Thoracic aorta (tissue), 2 donors: ENCODE results near the gene ABCG2. TPM values are rescaled to one million over a fixed set of nuclear protein-coding genes. Genes with fewer than 3 reads are reported as not detected.

ENCODE experiments used
- ATAC-seq: fragments of 150-250 bp; one replicate; pipeline ENCODE4 v1.8.0; 2017; ENCODE audit warnings: low read depth; ENCODE audit not compliant: insufficient number of reproducible peaks, low FRiP score
- DNase-seq: peaks from one replicate; pipeline ENCODE4 v3.0.0-alpha.2; 2020; ENCODE audit warnings: low spot score
- H3K27ac ChIP-seq, 2 donors: fragments of 200-600 bp; sonication (generic); 1 replicate in 1 of 2; 2 replicates in 1 of 2; pipeline ENCODE4 v1.5.1; 2016; ENCODE audit warnings: mild to moderate bottlenecking in 2 of 2, moderate library complexity in 2 of 2
- H3K27me3 ChIP-seq: fragments of 200-600 bp; sonication (generic); replicated peaks from 2 replicates; pipeline ENCODE4 v1.6.0; 2016; ENCODE audit warnings: mild to moderate bottlenecking; ENCODE audit not compliant: insufficient read depth
- H3K36me3 ChIP-seq: fragments of 200-600 bp; sonication (generic); one replicate; pipeline ENCODE4 v1.5.1; 2016
- H3K4me1 ChIP-seq, 2 donors: fragments of 200-600 bp; sonication (generic); 1 replicate in 1 of 2; 2 replicates in 1 of 2; pipeline versions ENCODE4 v1.5.1 to v1.6.0; 2016; ENCODE audit warnings: low read depth in 2 of 2, mild to moderate bottlenecking in 1 of 2; ENCODE audit not compliant: control insufficient read depth in 1 of 2
- H3K4me3 ChIP-seq: fragments of 200-600 bp; sonication (generic); 2 replicates; pipeline ENCODE4 v1.5.1; 2016; ENCODE audit warnings: mild to moderate bottlenecking
- H3K9me3 ChIP-seq: fragments of 200-600 bp; sonication (generic); 2 replicates; pipeline ENCODE4 v1.5.1; 2016
- total RNA-seq, 2 donors: library from RNA; depleted of rRNA; stranded (reverse); fragments of >200 nt; gene quantifications; one replicate each; pipeline versions ENCODE4 v1.1.0 to v1.2.3, GENCODE V29; 2016
- TF ChIP-seq, protein P1 (sequence below): fragments of 200-600 bp; sonication (generic); IDR thresholded peaks from one replicate; pipeline ENCODE4 v1.5.1; 2019; ENCODE audit warnings: antibody characterized with exemption

ABCG2 gene
- total RNA-seq, 2 donors from 2014 or later, result 2.4 to 7.3 TPM

DNA sequence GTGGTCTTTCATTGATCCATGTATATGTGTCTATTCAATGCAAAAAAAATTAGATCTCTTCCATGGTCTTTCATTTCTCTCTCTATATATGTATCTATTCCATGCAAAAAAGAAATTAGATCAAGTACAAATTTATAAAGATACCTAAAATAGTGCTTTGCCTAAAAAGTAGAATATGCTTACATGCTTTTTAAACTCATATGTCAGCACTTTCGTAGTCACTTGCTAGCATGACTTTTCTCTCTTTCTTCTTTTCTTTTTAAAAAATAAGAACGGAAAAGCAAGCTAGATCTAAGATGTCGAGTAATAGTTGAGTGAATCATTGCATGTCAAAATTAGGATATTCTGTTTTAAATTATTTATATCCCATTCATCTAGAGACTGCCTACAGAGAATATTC, 100.1 kb downstream of the ABCG2 start:
- TF ChIP-seq, protein P1, sequence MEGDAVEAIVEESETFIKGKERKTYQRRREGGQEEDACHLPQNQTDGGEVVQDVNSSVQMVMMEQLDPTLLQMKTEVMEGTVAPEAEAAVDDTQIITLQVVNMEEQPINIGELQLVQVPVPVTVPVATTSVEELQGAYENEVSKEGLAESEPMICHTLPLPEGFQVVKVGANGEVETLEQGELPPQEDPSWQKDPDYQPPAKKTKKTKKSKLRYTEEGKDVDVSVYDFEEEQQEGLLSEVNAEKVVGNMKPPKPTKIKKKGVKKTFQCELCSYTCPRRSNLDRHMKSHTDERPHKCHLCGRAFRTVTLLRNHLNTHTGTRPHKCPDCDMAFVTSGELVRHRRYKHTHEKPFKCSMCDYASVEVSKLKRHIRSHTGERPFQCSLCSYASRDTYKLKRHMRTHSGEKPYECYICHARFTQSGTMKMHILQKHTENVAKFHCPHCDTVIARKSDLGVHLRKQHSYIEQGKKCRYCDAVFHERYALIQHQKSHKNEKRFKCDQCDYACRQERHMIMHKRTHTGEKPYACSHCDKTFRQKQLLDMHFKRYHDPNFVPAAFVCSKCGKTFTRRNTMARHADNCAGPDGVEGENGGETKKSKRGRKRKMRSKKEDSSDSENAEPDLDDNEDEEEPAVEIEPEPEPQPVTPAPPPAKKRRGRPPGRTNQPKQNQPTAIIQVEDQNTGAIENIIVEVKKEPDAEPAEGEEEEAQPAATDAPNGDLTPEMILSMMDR, result no peak
- no peaks in the 10 kb centered on the region for H3K27me3 ChIP-seq
- H3K4me1 ChIP-seq, result no peaks in the 10 kb centered on the region
- peaks cover 42% of the 10 kb centered on the region for H3K36me3 ChIP-seq
- no peak overlapping the region for H3K4me3 ChIP-seq
- no peak for ATAC-seq
- DNase-seq, result no peak
- no peak overlapping the region for H3K27ac ChIP-seq
- H3K9me3 ChIP-seq, result no peaks in the 10 kb centered on the region

DNA sequence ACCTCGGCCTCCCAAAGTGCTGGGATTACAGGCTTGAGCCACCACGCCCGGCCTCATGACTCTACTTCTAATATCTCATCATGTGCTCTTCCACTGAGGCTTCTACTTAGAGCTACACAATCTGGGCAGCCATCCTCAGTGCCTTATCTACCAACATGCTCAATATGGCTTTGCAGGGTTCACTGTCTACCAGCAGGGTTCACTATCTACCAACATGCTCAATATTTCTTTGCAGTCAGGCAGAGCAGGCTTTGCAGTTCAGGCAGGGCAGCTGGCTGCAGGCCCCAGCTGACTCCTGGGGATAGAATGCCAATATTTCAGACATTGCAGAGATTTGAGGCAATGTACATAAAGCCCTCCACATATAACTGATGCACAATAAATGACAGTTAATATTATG, 103.5 kb downstream of the ABCG2 start:
- DNase-seq (no peak), ATAC-seq (no peak)
- Histone ChIP-seq H3K27me3 (no peaks in the 10 kb centered on the region), H3K9me3 (no peaks in the 10 kb centered on the region), H3K4me3 (no peak overlapping the region), H3K27ac (no peak overlapping the region), H3K36me3 (peaks cover 70% of the 10 kb centered on the region), H3K4me1 (no peaks in the 10 kb centered on the region)
- TF ChIP-seq, protein P1, result peak; percentile 37

DNA sequence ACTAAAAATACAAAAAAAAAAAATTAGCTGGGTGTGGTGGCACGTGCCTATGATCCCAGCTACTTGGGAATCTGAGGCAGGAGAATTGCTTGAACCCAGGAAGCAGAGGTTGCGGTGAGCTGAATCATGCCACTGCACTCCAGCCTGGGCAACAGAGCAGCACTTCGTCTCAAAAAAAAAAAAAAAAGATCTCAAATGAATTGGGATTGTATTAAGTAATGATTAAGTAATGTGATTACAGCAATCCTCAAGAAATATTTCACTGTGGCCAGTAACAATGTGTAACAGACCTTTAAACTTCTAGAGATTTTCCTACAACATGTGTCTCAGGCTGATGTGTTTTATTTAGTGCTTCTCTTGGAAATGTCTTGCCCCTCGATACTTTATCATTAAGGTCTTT, 104.2 kb downstream of the ABCG2 start:
- H3K27ac ChIP-seq, result no peak overlapping the region
- no peak overlapping the region for H3K4me3 ChIP-seq
- ATAC-seq (no peak), DNase-seq (no peak)
- TF ChIP-seq, protein P1, result no peak
- H3K27me3 ChIP-seq, result no peaks in the 10 kb centered on the region
- H3K4me1 ChIP-seq, result no peaks in the 10 kb centered on the region
- H3K9me3 ChIP-seq, result no peaks in the 10 kb centered on the region
- peaks cover 68% of the 10 kb centered on the region for H3K36me3 ChIP-seq

DNA sequence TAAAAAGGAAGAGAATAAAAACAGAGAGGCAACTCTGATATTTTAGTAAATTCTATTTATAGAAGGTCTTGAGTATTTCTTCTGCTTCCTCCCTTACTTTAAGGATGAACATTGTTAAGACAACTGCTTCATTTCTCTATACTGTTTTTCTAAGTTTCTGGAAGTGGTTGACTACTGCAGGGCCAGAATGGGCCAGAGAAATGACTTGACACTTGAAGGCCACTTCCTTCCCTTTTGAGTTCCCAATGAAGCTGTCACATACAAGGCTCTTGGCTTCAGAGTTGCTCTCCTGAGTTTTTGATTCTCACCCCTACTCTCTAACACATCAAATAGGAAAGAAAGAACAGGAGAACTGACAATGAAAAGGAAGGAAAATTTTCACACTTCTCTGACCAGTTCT, 113.4 kb downstream of the ABCG2 start:
- Histone ChIP-seq H3K27ac (no peak overlapping the region), H3K36me3 (peaks cover 86% of the 10 kb centered on the region), H3K27me3 (no peaks in the 10 kb centered on the region), H3K4me3 (no peak overlapping the region), H3K9me3 (no peaks in the 10 kb centered on the region), H3K4me1 (peaks cover 13 to 46% of the 10 kb centered on the region in 2 donors)
- no peak for ATAC-seq
- DNase-seq, result no peak
- TF ChIP-seq, protein P1, result no peak

DNA sequence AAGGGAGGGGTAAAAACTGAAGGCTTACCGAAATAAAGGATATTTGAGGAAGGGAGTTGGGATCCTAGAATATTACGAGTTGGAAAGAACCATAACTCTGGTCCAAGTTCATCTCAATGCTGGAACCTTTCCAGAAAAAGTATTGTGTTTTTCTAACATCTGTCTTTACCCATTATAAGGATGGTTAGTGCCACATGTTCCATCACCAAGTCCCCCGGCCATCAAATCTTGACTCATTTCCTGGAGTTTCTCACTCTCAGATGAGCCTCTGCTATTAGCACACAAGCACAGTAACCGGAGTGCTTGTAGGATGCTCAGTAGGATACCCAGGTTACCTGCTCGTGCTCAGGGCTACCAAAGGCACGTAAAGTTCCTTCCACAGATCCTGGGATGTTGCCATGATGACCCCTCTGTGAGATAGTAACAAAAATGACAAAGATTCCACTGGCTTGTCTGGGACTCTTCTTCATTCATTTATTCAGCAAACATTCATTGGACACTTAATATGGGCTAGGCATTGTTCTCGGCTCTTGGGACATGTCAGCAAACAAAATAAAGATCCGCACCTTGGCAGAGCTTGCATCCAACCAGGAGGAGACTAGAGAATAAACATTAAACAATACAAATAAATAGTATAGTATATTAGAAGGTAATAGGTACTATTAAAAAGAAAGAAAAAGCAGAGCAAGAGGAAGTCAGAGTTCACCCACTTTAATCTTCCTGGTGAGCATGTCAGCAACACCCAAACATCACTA, 114.7 kb downstream of the ABCG2 start:
- Histone ChIP-seq H3K4me1 (peaks cover 13 to 46% of the 10 kb centered on the region in 2 donors), H3K36me3 (peaks cover 87% of the 10 kb centered on the region), H3K27me3 (no peaks in the 10 kb centered on the region), H3K4me3 (no peak overlapping the region), H3K9me3 (no peaks in the 10 kb centered on the region), H3K27ac (peak overlapping the region in 1 of 2 donors; percentile 42)
- DNase-seq, result no peak
- TF ChIP-seq, protein P1, result no peak
- no peak for ATAC-seq
